ENCODE results near the gene MAT2A.

- TF ChIP-seq CTCF (conservative IDR thresholded peaks at IDR 0.05; ENCODE audit: low read length) (no peak), EZH2phosphoT487 (IDR thresholded peaks at IDR 0.05; ENCODE audit: borderline replicate concordance, low read depth, low read length) (no peak)
These were observed 13.9 kb upstream of the MAT2A start for GRCh38 chr2:85525029-85525428.
